Colon (tissue), 2 donors: Measurements from ENCODE around the gene RPL27A.

Experiments
- FAIRE-seq: peaks from 2 replicates; lab custom pipeline; 2012; peaks lifted over from hg19 to GRCh38; lab: Jason Lieb, UNC
- donor health status: control.
- donor health status: control.

RPL27A gene

GRCh38 chr11:8721609-8722500, 39.3 kb downstream of the RPL27A start:
- FAIRE-seq: no peak

GRCh38 chr11:8722809-8723208, 40.2 kb downstream of the RPL27A start:
- FAIRE-seq: no peak

- no peak for FAIRE-seq
Measured at GRCh38 chr11:8723711-8724110, 41.1 kb downstream of the RPL27A start.

GRCh38 chr11:8724682-8725081, 42.1 kb downstream of the RPL27A start:
- FAIRE-seq: no peak

GRCh38 chr11:8726395-8726794, 43.8 kb downstream of the RPL27A start:
- FAIRE-seq: no peak

- no peak for FAIRE-seq
Measured at GRCh38 chr11:8728563-8728962, 46.0 kb downstream of the RPL27A start.

GRCh38 chr11:8729067-8729466, 46.5 kb downstream of the RPL27A start:
- no peak for FAIRE-seq

GRCh38 chr11:8729837-8730696, 47.5 kb downstream of the RPL27A start:
- no peak for FAIRE-seq

GRCh38 chr11:8730697-8731020, 48.1 kb downstream of the RPL27A start:
- no peak for FAIRE-seq

GRCh38 chr11:8731647-8732323, 49.2 kb downstream of the RPL27A start:
- no peak for FAIRE-seq

- FAIRE-seq: no peak
Measured at GRCh38 chr11:8732324-8732670, 49.7 kb downstream of the RPL27A start.

GRCh38 chr11:8732748-8733241, 50.2 kb downstream of the RPL27A start:
- no peak for FAIRE-seq

GRCh38 chr11:8733852-8734251, 51.3 kb downstream of the RPL27A start:
- no peak for FAIRE-seq

GRCh38 chr11:8735094-8735493, 52.5 kb downstream of the RPL27A start:
- no peak for FAIRE-seq

- FAIRE-seq: no peak
Measured at GRCh38 chr11:8739309-8739793, 56.8 kb downstream of the RPL27A start.
